Left forelimb (tissue), 1 donor: ENCODE results near the gene PHF2.

ENCODE experiments used
- DNase-seq: peaks from one replicate; pipeline ENCODE4 v3.0.0-alpha.2; 2018; ENCODE audit warnings: low spot score

PHF2 gene

DNA sequence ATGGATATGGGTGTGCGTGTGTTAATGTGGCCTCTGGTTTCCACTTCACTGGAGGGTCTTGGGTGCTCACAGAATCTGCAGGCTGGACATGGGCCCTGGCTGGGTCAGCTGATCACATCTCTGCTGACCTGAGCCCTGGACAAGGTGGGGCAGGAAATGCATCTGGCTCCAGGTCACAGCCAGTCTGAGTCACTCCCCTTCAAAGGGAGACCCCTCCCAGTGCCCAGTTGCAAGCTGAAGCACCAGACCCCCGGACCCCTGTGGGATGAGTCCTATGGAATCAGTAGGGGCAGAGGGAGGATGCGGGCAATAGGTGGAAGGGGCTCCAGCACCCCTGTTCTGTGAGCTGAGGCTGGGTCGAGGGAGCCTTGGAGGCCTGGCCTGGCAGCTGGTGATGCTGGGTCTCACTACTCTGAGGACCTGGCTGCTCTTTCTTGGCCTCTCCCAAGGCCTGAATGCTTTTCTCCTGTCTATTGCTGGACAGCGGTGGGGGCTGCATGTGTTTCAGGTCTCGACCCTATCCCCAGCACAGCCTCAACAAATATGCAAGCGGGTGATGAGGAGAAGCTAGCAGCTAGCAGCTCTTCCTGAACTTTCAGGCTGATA, 54.5 kb downstream of the PHF2 start:
- peak; percentile 28 for DNase-seq

DNA sequence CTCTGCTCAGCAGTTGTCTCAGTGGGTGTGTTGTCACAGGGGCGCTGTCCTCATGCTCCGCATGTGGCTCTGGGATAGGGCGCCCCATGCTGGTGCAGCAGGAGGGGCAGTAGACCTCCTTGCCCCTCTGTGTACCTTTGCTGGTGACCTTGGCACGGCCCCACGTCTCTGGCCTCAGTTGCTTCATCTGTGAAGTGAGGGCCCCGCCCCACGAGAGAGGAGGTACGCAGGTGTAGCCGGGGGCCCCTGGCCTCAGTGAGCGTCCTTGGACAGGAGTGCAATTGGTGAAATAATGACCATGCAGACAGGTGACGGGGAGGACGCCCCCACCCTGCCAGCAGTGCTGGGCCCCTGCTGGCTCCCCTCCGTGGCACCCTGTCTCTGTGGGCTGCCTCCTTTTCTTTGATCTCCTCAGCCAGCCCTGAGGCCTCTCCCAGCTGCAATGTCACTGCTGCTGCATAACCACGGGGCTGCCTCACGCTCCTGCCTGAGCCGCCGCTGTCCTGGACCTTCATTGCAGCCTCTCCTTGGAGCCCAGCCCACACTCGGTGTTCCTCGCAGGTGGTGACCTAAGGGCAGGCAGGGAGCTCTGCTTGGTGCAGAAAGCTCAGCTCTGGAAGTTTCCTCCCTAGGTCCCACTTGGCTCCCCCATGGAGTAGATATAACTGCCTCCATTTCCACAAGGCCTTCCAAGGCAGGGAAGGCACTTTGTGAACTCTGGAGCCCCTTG, 57.3 kb downstream of the PHF2 start:
- peak; percentile 33 for DNase-seq

- DNase-seq: peak; percentile 48
Measured at GRCh38 chr9:93634311-93635185, 58.2 kb downstream of the PHF2 start.

DNA sequence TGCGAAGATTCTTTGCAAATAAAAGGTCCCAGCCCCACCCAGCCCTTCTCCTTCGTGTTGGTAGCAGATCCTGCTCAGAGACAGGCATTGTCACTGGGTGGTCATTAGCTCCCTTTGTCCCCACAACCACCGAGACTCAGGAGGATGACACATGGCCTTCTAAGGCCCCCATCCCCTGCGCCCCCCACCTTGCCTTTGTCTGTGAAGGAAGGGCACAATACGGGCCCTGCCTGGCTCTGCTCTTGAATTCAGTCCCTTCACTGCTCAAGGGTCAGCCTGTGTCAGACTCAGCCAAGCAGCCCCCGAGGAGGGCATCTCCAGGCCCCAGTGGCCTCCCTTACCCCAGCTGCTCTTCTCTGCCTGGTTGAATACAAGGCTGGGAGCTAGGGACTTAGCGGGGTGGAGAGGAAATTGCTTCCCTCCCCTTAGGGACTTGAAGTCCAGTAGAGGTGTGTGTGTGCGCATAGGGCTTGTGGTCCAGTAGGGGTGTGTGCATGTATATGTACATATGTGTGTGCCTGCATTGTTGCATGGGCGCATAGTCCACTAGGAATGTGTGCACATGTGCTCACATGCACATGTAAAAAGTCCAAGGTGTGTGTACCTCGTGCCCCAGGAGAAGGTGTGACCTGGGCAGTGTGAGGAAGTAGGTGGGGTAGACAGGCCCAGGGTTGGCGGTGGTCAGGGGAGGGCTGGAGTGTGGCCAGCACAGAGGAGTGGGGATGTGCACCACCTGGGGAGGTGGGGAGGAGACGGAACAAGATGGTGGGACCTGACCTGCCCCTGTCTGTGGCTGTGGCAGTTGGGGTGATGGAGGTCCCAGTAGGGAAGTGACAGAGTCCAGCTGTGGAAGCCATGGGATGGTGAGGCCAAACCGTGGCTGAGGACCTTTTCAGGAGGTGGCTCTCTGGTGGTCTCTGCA, 59.1 kb downstream of the PHF2 start:
- DNase-seq: peak; percentile 20

GRCh38 chr9:93636172-93636661, 59.8 kb downstream of the PHF2 start:
- peak; percentile 52 for DNase-seq

- DNase-seq: peak; percentile 42
Measured at GRCh38 chr9:93636667-93637066, 60.3 kb downstream of the PHF2 start.

DNA sequence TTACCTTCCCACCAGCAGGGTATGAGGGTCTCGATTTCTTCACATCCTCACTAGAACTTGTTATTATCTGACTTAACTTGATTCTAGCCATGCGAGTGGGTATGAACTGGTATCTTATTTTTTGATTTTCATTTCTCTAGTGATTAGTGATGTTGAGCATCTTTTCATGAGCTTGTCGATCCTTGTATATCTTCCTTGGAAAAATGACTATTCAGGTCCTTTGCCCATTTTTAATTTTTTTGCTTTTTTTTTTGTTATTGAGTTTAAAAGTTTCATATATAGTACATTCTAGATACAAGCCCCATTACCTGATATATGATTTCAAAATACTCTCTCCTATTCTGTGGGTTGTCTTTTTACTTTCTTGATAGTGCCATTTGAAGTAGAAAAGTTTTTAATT, 61.5 kb downstream of the PHF2 start:
- no peak for DNase-seq

DNA sequence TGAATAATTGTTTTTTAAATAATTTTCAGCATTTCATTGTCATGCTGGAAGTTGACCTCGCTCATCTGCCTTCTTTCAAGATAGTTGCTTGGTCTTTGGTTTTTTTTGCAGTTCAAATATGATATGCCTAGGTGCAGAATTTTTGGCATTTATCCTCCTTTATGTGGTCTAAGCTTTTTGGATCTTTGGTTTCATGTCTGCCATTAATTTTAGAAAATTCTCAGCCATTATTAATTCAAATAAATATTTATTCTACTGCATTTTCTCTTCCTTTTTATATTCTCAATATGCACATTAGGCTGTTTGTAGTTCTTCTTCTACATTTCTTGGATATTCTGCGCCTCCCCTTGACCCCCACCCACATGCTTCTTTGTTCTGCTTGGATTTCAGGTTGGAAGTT, 63.6 kb downstream of the PHF2 start:
- no peak for DNase-seq

- DNase-seq: peak; percentile 8
Measured at GRCh38 chr9:93642961-93643360, 66.6 kb downstream of the PHF2 start.

DNA sequence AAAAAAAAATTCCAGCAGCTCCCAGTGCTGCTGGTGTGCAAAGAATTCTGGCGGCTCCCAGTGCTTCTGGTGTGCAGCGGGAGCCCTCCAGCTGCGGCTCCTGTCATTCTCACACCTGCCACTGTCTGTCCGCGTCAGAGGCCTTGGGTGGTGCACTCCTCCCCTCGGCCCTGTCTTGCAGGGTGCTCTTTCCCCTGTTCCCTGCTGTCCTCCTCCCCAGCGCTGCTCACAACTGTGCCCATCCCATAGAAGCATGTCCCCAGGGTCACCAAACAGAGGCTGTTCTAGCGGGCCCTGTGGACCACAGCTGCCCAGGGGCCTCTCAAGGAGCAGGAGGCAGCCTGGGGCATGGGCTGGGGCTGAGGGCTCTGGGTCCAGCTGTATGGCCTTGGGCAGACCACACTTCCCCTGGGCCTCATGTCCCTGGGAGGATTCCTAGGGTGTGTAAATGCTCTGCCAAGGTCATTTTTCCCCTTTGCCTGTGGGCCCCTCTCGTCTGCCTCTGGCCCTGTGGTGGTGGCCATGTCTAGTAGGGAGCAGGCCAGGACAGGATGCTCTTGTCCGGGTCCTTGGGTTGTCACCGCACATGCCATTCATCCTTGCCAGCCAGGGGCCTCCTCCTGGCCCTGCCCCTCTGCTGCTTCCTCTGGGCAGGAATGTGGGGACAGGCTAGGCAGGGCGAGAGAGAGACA, 68.2 kb downstream of the PHF2 start:
- DNase-seq: peak; percentile 63

DNA sequence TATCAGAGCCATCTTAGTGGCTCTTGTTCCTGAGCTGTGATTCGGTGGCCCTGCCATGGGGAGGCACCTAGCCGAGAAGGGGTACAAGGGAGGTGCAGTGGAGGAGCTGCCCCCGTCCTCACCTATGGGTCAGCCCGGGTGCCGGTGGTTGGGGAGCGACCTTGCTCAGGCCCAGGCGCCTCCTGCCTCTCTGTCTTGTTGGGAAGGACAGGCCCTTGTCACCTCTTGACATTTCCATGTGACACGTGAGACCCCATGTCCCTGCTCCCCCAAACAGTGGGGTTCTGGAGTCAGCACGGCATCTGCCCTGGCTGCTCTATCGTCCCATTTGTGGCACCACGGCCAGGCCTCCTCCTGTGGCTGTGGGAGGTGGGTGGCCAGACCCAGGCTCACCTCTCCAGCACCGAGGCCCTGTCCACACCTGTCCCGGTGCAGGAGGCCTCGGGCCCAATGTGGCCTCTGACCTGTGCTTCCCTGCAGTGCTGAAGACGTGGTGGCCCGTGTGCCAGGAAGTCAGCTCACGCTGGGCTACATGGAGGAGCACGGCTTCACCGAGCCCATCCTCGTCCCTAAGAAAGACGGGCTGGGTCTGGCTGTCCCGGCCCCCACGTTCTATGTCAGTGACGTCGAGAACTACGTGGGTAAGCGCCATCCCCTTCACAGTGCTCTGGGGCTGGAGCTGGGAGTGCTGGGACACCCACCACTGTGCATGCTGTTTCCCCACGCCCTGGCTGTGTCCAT, 68.9 kb downstream of the PHF2 start:
- no peak for DNase-seq

DNA sequence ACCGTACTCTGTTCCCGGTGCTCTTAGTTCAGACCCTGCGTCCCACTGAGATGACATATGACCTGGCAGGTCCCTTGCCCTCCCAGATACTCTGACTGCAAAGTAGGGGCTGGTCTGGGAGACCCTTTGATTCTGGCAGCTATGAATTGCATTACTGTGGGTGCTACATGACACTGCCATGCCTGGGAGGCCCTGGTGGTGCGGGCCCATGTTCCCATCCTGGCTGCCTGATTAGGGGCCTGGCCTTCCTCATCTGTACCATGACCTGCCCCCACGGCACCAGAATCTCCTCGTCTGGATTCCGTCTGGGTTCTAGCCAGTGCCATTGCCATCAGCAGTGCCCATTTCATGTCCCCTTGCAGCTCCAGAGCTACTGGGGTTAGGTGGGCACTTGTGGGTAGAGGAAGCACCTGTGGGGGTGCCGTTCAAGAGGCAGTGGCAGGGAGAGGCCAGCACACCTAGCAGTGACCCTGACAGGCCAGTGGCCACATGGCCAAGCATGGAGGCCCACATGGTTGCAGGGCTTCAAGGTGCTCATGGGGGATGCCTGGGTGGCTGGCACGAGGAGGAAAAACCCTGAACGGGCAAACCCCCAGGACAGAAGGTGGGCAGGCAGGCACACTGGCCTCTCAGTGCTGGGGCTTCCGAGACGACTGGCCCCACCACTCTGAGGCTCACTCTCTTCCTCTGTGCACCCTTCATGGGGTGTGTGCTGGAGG, 69.7 kb downstream of the PHF2 start:
- DNase-seq: no peak

DNA sequence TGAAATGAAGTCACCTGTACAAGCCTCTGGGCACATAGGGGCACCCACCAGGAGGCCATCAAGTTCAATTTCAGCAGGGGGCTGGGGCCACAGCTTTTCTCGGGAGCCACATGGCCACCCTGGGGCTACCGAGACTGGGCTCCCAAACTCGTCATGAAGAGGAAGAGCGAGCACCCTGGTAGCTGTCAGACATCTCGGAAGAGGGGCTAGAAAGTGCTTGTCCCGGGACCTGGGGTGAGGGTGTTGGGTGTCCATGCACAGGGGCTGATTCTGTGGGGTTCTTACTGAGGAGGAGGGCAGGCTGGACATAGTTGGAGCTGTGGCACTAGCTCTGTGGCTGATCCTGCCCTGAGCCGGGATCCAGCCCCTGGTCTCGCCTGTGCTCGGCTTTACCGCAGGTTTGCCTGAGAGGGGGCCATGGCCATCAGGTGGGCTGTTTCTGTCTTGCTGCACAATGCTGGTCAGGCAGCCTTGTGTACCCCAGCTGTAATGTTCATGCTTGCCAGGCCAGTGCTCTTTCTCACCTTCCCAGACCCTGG, 70.3 kb downstream of the PHF2 start:
- no peak for DNase-seq

- no peak for DNase-seq
Measured at GRCh38 chr9:93648181-93648580, 71.8 kb downstream of the PHF2 start.

GRCh38 chr9:93648836-93649235, 72.5 kb downstream of the PHF2 start:
- DNase-seq: no peak

GRCh38 chr9:93649610-93650261, 73.4 kb downstream of the PHF2 start:
- peak; percentile 59 for DNase-seq

- peak; percentile 42 for DNase-seq
Measured at GRCh38 chr9:93650448-93650847, 74.1 kb downstream of the PHF2 start.

- peak; percentile 44 for DNase-seq
Measured at GRCh38 chr9:93651521-93651950, 75.2 kb downstream of the PHF2 start.
